Measurements from ENCODE around the gene NIPSNAP3A. TPM values are rescaled to one million over a fixed set of nuclear protein-coding genes. Genes with fewer than 3 reads are reported as not detected.

The NIPSNAP3A gene
- total and polyA plus RNA-seq, 5 donors from 2014 or later, result 8.8 to 27.1 (median 18.4) TPM

- peak; percentile 20 to 34 for ATAC-seq (ENCODE audit: low read depth in 2 of 2)
- Histone ChIP-seq H3K4me3 (ENCODE audit: low read depth, low read length) (no peak overlapping the region), H3K27ac (ENCODE audit: insufficient read depth, low read length, poor library complexity, severe bottlenecking) (no peak overlapping the region), H3K9me3 (ENCODE audit: control insufficient read depth in 2 of 2, low read length in 2 of 2) (no peaks in the 10 kb centered on the region), H3K36me3 (ENCODE audit: control insufficient read depth, insufficient read depth, low read length) (no peaks in the 10 kb centered on the region), H3K27me3 (ENCODE audit: control insufficient read depth, insufficient read depth, low read length) (no peaks in the 10 kb centered on the region), H3K4me1 (ENCODE audit: control insufficient read depth, insufficient read depth, low read length, poor library complexity, severe bottlenecking) (peaks cover 14% of the 10 kb centered on the region)
- Mint-ChIP-seq H3K4me1 (peaks cover 9 to 17% (median 13%) of the 10 kb centered on the region in 4 donors), H3K27me3 (no peaks in the 10 kb centered on the region), H3K36me3 (no peaks in the 10 kb centered on the region), H3K27ac (peak overlapping the region in 1 of 3 donors; percentile 32), H3K9me3 (no peaks in the 10 kb centered on the region), H3K4me3 (no peak overlapping the region)
- peak; percentile 25 to 82 (median 72) for DNase-seq
Measured at GRCh38 chr9:104743376-104743985, 4.0 kb upstream of the NIPSNAP3A start.

GRCh38 chr9:104745852-104746251 lies 1.6 kb upstream of the NIPSNAP3A start:
- no peaks in the 10 kb centered on the region for H3K36me3 ChIP-seq (ENCODE audit: control insufficient read depth, insufficient read depth, low read length)
- H3K9me3 ChIP-seq (ENCODE audit: control insufficient read depth in 2 of 2, low read length in 2 of 2), result no peaks in the 10 kb centered on the region
- H3K27me3 ChIP-seq (ENCODE audit: control insufficient read depth, insufficient read depth, low read length), result no peaks in the 10 kb centered on the region
- Mint-ChIP-seq H3K4me3 (peak overlapping the region in 3 of 4 donors; percentile 13 to 62 (median 52)), H3K27ac (no peak overlapping the region), H3K9me3 (no peaks in the 10 kb centered on the region), H3K36me3 (no peaks in the 10 kb centered on the region), H3K27me3 (no peaks in the 10 kb centered on the region), H3K4me1 (peaks cover 16 to 33% (median 23%) of the 10 kb centered on the region in 4 donors)
- ATAC-seq (ENCODE audit: low read depth in 2 of 2) (no peak), DNase-seq (no peak)
- H3K27ac ChIP-seq (ENCODE audit: insufficient read depth, low read length, poor library complexity, severe bottlenecking), result no peak overlapping the region
- no peak overlapping the region for H3K4me3 ChIP-seq (ENCODE audit: low read depth, low read length)
- H3K4me1 ChIP-seq (ENCODE audit: control insufficient read depth, insufficient read depth, low read length, poor library complexity, severe bottlenecking), result peaks cover 19% of the 10 kb centered on the region

GRCh38 chr9:104746285-104746684 lies 1.2 kb upstream of the NIPSNAP3A start:
- H3K9me3 ChIP-seq (ENCODE audit: control insufficient read depth in 2 of 2, low read length in 2 of 2), result no peaks in the 10 kb centered on the region
- Mint-ChIP-seq H3K4me3 (peak overlapping the region in 3 of 4 donors; percentile 22 to 96 (median 32)), H3K36me3 (no peaks in the 10 kb centered on the region), H3K27ac (peak overlapping the region in 1 of 3 donors; percentile 49), H3K9me3 (no peaks in the 10 kb centered on the region), H3K27me3 (no peaks in the 10 kb centered on the region), H3K4me1 (peaks cover 16 to 34% (median 23%) of the 10 kb centered on the region in 4 donors)
- no peak overlapping the region for H3K27ac ChIP-seq (ENCODE audit: insufficient read depth, low read length, poor library complexity, severe bottlenecking)
- peaks cover 19% of the 10 kb centered on the region for H3K4me1 ChIP-seq (ENCODE audit: control insufficient read depth, insufficient read depth, low read length, poor library complexity, severe bottlenecking)
- ATAC-seq (ENCODE audit: low read depth in 2 of 2) (no peak), DNase-seq (no peak)
- no peaks in the 10 kb centered on the region for H3K36me3 ChIP-seq (ENCODE audit: control insufficient read depth, insufficient read depth, low read length)
- H3K4me3 ChIP-seq (ENCODE audit: low read depth, low read length), result no peak overlapping the region
- no peaks in the 10 kb centered on the region for H3K27me3 ChIP-seq (ENCODE audit: control insufficient read depth, insufficient read depth, low read length)

- peak overlapping the region; percentile 94 to 99 (median 95) for H3K27ac Mint-ChIP-seq
- Histone ChIP-seq H3K9me3 (ENCODE audit: control insufficient read depth in 2 of 2, low read length in 2 of 2) (no peaks in the 10 kb centered on the region), H3K27ac (ENCODE audit: insufficient read depth, low read length, poor library complexity, severe bottlenecking) (peak overlapping the region; percentile 89), H3K4me1 (ENCODE audit: control insufficient read depth, insufficient read depth, low read length, poor library complexity, severe bottlenecking) (peaks cover 19% of the 10 kb centered on the region), H3K36me3 (ENCODE audit: control insufficient read depth, insufficient read depth, low read length) (peaks cover 3% of the 10 kb centered on the region), H3K27me3 (ENCODE audit: control insufficient read depth, insufficient read depth, low read length) (no peaks in the 10 kb centered on the region), H3K4me3 (ENCODE audit: low read depth, low read length) (peak overlapping the region; percentile 86)
- DNase-seq (peak in 1 of 3 donors; percentile 21), ATAC-seq (ENCODE audit: low read depth in 2 of 2) (no peak)
- H3K4me3 Mint-ChIP-seq, result peak overlapping the region; percentile 91 to 98 (median 96)
- H3K4me1 Mint-ChIP-seq, result peaks cover 16 to 34% (median 23%) of the 10 kb centered on the region in 4 donors
- H3K36me3 Mint-ChIP-seq, result no peaks in the 10 kb centered on the region
- no peaks in the 10 kb centered on the region for H3K9me3 Mint-ChIP-seq
- H3K27me3 Mint-ChIP-seq, result no peaks in the 10 kb centered on the region
Measured at GRCh38 chr9:104746798-104747197, 685 bp upstream of the NIPSNAP3A start.

- no peak for ATAC-seq (ENCODE audit: low read depth in 2 of 2)
- Mint-ChIP-seq H3K36me3 (peaks cover 4% of the 10 kb centered on the region), H3K27me3 (no peaks in the 10 kb centered on the region), H3K27ac (peak overlapping the region; percentile 94 to 99 (median 95)), H3K4me3 (peak overlapping the region; percentile 91 to 98 (median 96)), H3K4me1 (peaks cover 16 to 34% (median 23%) of the 10 kb centered on the region in 4 donors), H3K9me3 (no peaks in the 10 kb centered on the region)
- Histone ChIP-seq H3K4me1 (ENCODE audit: control insufficient read depth, insufficient read depth, low read length, poor library complexity, severe bottlenecking) (peaks cover 19% of the 10 kb centered on the region), H3K9me3 (ENCODE audit: control insufficient read depth in 2 of 2, low read length in 2 of 2) (no peaks in the 10 kb centered on the region), H3K36me3 (ENCODE audit: control insufficient read depth, insufficient read depth, low read length) (peaks cover 3% of the 10 kb centered on the region), H3K4me3 (ENCODE audit: low read depth, low read length) (peak overlapping the region; percentile 86), H3K27ac (ENCODE audit: insufficient read depth, low read length, poor library complexity, severe bottlenecking) (peak overlapping the region; percentile 89), H3K27me3 (ENCODE audit: control insufficient read depth, insufficient read depth, low read length) (no peaks in the 10 kb centered on the region)
- no peak for DNase-seq
Measured at GRCh38 chr9:104747245-104747564, 278 bp upstream of the NIPSNAP3A start.

- Mint-ChIP-seq H3K9me3 (no peaks in the 10 kb centered on the region), H3K4me1 (peaks cover 12 to 30% (median 21%) of the 10 kb centered on the region in 4 donors), H3K36me3 (peaks cover 7% of the 10 kb centered on the region), H3K27ac (peak overlapping the region; percentile 94 to 96 (median 95)), H3K27me3 (no peaks in the 10 kb centered on the region), H3K4me3 (peak overlapping the region; percentile 91 to 98 (median 96))
- Histone ChIP-seq H3K36me3 (ENCODE audit: control insufficient read depth, insufficient read depth, low read length) (peaks cover 8% of the 10 kb centered on the region), H3K27ac (ENCODE audit: insufficient read depth, low read length, poor library complexity, severe bottlenecking) (peak overlapping the region; percentile 89), H3K4me3 (ENCODE audit: low read depth, low read length) (peak overlapping the region; percentile 82), H3K9me3 (ENCODE audit: control insufficient read depth in 2 of 2, low read length in 2 of 2) (no peaks in the 10 kb centered on the region), H3K27me3 (ENCODE audit: control insufficient read depth, insufficient read depth, low read length) (no peaks in the 10 kb centered on the region), H3K4me1 (ENCODE audit: control insufficient read depth, insufficient read depth, low read length, poor library complexity, severe bottlenecking) (peaks cover 19% of the 10 kb centered on the region)
- ATAC-seq (ENCODE audit: low read depth in 2 of 2), result no peak
- DNase-seq, result no peak
Measured at GRCh38 chr9:104748359-104749031, 1.0 kb downstream of the NIPSNAP3A start.

GRCh38 chr9:104750185-104750767 lies 2.8 kb downstream of the NIPSNAP3A start:
- peaks cover 11% of the 10 kb centered on the region for H3K36me3 ChIP-seq (ENCODE audit: control insufficient read depth, insufficient read depth, low read length)
- H3K9me3 Mint-ChIP-seq, result no peaks in the 10 kb centered on the region
- H3K4me3 ChIP-seq (ENCODE audit: low read depth, low read length), result no peak overlapping the region
- no peak overlapping the region for H3K27ac ChIP-seq (ENCODE audit: insufficient read depth, low read length, poor library complexity, severe bottlenecking)
- H3K9me3 ChIP-seq (ENCODE audit: control insufficient read depth in 2 of 2, low read length in 2 of 2), result no peaks in the 10 kb centered on the region
- H3K4me1 Mint-ChIP-seq, result peaks cover 12 to 29% (median 21%) of the 10 kb centered on the region in 4 donors
- peaks cover 19% of the 10 kb centered on the region for H3K4me1 ChIP-seq (ENCODE audit: control insufficient read depth, insufficient read depth, low read length, poor library complexity, severe bottlenecking)
- DNase-seq (no peak), ATAC-seq (ENCODE audit: low read depth in 2 of 2) (no peak)
- no peaks in the 10 kb centered on the region for H3K27me3 Mint-ChIP-seq
- peak overlapping the region in 1 of 4 donors; percentile 38 for H3K4me3 Mint-ChIP-seq
- H3K27ac Mint-ChIP-seq, result no peak overlapping the region
- H3K36me3 Mint-ChIP-seq, result peaks cover 15% of the 10 kb centered on the region
- no peaks in the 10 kb centered on the region for H3K27me3 ChIP-seq (ENCODE audit: control insufficient read depth, insufficient read depth, low read length)

Measured in CD4-positive, CD25-positive, alpha-beta regulatory T cell (primary cell).